ENCODE data around the gene SAMM50.

- TF ChIP-seq CTCF (conservative IDR thresholded peaks at IDR 0.05; ENCODE audit: low read depth in 2 of 2) (no peak), POLR2AphosphoS5 (IDR thresholded peaks at IDR 0.05; ENCODE audit: low read depth) (no peak), EZH2phosphoT487 (IDR thresholded peaks at IDR 0.05; ENCODE audit: unreplicated experiment) (no peak), EZH2 (IDR thresholded peaks at IDR 0.05; ENCODE audit: low read depth, unreplicated experiment) (no peak), ETS1 (IDR thresholded peaks at IDR 0.05) (no peak), REST (IDR thresholded peaks at IDR 0.05; ENCODE audit: unreplicated experiment) (no peak), ZNF331 (CRISPR knock-in tag; IDR thresholded peaks at IDR 0.05; ENCODE audit: low read depth) (no peak), ZNF462 (CRISPR knock-in tag; IDR thresholded peaks at IDR 0.05) (no peak), JUNB (IDR thresholded peaks at IDR 0.05; ENCODE audit: unreplicated experiment) (no peak), NANOG (IDR thresholded peaks at IDR 0.05; ENCODE audit: borderline replicate concordance) (no peak), CREB1 (CRISPR knock-in tag; IDR thresholded peaks at IDR 0.05; ENCODE audit: low read depth) (no peak)
Observed at GRCh38 chr22:43988960-43989359, 33.7 kb downstream of the SAMM50 start.
